HG02763 (cell line): ENCODE measurements around the gene DOCK8.

Source experiments
- ATAC-seq: cut with Tn5 transposase; IDR thresholded peaks from one replicate; pipeline ENCODE4 v1.9.1; 2021; ENCODE audit warnings: mild to moderate bottlenecking, moderate library complexity; ENCODE audit not compliant: unreplicated experiment

DOCK8 gene

GRCh38 chr9:487429-487828, 272.8 kb downstream of the DOCK8 start:
- ATAC-seq: no peak

- no peak for ATAC-seq
These were observed 273.8 kb downstream of the DOCK8 start for GRCh38 chr9:488448-488847.

- ATAC-seq: no peak
These were observed 274.8 kb downstream of the DOCK8 start for GRCh38 chr9:489198-490197.

GRCh38 chr9:494764-495163, 280.1 kb downstream of the DOCK8 start:
- ATAC-seq: no peak

- ATAC-seq: no peak
These were observed 281.1 kb downstream of the DOCK8 start for GRCh38 chr9:495739-496138.

DNA sequence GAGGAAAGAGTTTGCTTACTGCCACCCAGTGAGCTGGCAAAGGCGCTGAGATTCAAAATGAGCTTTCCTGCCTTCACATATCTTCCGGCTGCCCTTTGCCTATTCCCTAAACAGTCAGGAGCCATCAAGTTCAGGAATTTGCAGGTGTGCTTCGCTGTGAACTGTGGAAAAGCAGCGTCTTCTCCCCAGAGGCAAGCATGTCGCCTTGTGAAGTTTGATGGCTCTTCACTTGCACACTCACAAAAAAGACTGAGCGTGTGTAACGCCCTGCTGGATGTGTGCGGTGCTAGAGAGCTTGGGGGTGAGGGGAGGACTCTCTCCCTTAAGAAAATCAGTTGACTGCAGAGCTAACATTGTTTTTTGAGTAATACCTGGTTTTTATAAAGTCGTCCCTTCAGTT, 288.7 kb downstream of the DOCK8 start:
- ATAC-seq: no peak

DNA sequence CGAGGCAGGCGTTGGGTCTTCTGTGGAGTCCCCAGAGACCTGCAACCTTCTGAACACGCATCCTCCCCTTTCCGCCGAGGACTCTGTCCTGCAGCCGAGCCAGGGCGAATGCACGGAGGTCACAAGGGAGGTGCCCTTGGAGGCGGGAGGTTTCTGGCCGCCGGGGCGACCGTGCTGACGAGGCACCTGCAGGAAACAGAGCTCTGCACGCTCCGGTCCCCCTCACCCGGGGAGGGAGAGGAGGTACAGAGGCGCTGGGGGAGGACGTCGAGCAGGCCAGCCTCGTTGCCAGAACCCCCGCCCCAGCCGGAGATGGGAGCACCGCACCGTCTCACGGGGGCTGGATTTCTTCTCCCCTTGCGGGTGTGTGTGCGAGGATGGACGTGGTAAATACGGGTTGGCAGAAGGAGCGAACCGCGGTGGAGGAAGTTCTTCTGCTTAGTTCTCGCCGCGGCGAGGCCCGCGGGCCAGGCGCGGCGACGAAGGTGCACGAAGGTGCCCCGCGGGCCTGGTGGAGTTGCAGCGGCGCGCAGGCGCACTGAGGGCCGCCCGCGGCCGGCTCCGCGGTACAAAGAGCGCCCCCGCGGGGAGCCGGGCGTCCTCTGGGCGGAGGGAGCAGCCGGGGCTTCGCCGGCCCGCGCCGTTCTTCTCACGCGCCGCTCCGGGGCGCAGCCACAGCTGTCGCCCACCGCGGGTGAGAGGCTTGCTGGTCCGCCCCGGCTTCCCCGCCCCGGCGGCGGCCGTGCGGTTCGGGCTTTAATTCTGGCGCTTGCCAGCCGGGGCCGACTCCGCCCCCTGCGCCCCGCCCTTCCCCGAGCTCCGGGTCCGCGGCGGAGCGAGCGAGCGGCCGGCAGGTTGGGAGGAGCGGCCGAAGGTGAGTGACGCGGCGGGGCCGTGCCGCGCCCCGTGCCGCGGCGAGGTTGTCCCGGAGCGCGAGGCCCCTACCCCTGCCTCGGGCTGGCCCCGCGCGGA, 289.5 kb downstream of the DOCK8 start, which contains the start of gene KANK1:
TSS of gene KANK1 (plus strand) at position 815 of the 972 bp plus-strand sequence.
- ATAC-seq: peak; percentile 83

- peak; percentile 23 for ATAC-seq
These were observed 290.5 kb downstream of the DOCK8 start for GRCh38 chr9:504921-505740.

DNA sequence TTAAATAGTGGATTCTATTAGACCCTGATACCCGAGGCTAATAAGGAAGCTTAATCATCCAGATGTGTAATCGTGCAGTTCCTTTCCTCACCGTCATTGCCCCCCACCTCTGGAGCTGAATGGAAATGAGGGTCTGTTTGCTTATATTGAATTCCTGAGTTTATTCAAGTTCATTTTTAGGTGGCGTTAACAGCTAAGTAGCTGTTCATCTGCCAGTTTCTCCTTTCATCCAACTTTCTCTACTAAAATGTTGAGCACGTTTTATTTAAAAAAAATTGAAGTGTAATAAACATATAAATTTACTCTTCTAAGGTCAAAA, 291.0 kb downstream of the DOCK8 start:
- no peak for ATAC-seq

GRCh38 chr9:506281-506680, 291.6 kb downstream of the DOCK8 start:
- no peak for ATAC-seq

- no peak for ATAC-seq
These were observed 297.2 kb downstream of the DOCK8 start for GRCh38 chr9:511861-512260.

GRCh38 chr9:512555-513272, 298.0 kb downstream of the DOCK8 start:
- no peak for ATAC-seq
